ENCODE results near the gene CLCN7.

DNA sequence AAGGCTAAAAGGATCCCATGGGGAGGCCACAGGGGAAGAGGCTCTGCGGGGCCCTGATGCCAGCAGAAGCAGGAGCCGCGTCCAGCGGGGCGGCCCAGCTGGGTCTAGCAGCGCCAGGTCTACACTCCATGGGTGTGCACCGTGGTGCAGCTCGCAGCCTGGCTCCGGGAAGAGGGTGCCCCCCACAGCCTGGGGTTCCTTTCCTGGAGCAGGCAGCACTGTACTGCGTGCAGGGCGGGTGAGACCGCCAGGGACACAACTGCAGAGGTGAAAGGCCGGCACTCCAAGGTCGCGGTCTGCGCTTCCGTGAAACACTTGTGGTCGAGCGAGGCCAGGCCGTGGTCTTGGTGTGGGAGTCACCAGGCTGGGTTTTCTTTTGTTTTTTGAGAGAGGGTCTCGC lies 24.0 kb downstream of the CLCN7 start:
- TF ChIP-seq, protein P1, sequence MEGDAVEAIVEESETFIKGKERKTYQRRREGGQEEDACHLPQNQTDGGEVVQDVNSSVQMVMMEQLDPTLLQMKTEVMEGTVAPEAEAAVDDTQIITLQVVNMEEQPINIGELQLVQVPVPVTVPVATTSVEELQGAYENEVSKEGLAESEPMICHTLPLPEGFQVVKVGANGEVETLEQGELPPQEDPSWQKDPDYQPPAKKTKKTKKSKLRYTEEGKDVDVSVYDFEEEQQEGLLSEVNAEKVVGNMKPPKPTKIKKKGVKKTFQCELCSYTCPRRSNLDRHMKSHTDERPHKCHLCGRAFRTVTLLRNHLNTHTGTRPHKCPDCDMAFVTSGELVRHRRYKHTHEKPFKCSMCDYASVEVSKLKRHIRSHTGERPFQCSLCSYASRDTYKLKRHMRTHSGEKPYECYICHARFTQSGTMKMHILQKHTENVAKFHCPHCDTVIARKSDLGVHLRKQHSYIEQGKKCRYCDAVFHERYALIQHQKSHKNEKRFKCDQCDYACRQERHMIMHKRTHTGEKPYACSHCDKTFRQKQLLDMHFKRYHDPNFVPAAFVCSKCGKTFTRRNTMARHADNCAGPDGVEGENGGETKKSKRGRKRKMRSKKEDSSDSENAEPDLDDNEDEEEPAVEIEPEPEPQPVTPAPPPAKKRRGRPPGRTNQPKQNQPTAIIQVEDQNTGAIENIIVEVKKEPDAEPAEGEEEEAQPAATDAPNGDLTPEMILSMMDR (IDR thresholded peaks at IDR 0.05 in 4 of 5, conservative IDR thresholded peaks at IDR 0.05 in 1 of 5): no peak
- TF ChIP-seq POLR2A (IDR thresholded peaks at IDR 0.05): no peak
